Measurements from ENCODE around the gene SEMA5B.

DNA sequence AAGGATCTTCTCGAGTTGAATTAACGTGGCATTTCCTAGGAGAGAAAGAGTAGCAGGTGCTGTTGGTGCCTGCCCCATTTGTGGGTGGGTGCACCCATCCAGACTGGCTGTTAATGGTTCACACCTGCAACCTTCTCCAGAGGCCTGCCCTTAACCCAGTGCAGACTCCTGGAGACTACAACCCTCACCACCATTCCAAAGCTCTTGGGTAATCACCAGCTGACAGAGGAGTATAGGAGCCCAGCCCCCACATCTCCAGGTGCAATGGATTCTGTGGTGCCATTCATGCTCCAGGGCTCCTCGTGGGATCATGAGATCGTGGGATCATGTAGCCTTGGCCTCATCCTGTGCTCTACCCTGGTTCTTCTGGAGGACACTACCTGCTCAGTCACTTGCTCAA, 60.2 kb downstream of the SEMA5B start:
- no peak for TF ChIP-seq EZH2 (IDR thresholded peaks at IDR 0.05; ENCODE audit: low read length)
- TF ChIP-seq, protein P1, sequence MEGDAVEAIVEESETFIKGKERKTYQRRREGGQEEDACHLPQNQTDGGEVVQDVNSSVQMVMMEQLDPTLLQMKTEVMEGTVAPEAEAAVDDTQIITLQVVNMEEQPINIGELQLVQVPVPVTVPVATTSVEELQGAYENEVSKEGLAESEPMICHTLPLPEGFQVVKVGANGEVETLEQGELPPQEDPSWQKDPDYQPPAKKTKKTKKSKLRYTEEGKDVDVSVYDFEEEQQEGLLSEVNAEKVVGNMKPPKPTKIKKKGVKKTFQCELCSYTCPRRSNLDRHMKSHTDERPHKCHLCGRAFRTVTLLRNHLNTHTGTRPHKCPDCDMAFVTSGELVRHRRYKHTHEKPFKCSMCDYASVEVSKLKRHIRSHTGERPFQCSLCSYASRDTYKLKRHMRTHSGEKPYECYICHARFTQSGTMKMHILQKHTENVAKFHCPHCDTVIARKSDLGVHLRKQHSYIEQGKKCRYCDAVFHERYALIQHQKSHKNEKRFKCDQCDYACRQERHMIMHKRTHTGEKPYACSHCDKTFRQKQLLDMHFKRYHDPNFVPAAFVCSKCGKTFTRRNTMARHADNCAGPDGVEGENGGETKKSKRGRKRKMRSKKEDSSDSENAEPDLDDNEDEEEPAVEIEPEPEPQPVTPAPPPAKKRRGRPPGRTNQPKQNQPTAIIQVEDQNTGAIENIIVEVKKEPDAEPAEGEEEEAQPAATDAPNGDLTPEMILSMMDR (optimal IDR thresholded peaks at IDR 0.05 in 1 of 3, IDR thresholded peaks at IDR 0.05 in 1 of 3, conservative IDR thresholded peaks at IDR 0.05 in 1 of 3; ENCODE audit: extremely low read depth in 1 of 3, insufficient read depth in 2 of 3, low read length in 3 of 3), result no peak
